HG03558 (cell line): Measurements from ENCODE around the gene TCF7.
"Not testable (repeated sequence)": the region's sequence is repeated elsewhere in the genome, so short reads cannot be mapped to it uniquely, and the experiment has no call there.

Experiments used
- ATAC-seq: cut with Tn5 transposase; IDR thresholded peaks from one replicate; pipeline ENCODE4 v1.9.1; 2021; ENCODE audit warnings: moderate number of reproducible peaks; ENCODE audit not compliant: unreplicated experiment; ENCODE audit errors: extremely low read depth

TCF7 gene

GRCh38 chr5:134142052-134142451 is 27.6 kb downstream of the TCF7 start:
- ATAC-seq, result no peak

DNA sequence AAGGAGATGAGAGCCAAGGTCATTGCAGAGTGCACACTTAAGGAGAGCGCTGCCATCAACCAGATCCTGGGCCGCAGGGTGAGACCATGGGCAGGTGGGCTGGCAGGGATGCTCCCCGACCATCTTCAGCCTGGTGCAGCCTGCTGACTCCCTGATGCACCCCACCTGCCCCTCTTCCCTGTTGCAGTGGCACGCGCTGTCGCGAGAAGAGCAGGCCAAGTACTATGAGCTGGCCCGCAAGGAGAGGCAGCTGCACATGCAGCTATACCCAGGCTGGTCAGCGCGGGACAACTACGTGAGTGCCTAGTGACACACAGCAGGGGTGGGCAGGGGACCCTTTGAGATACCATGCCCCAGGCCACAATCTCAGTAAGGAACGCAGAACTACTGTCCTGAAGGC is 28.3 kb downstream of the TCF7 start:
- ATAC-seq, result no peak

- no peak for ATAC-seq
These were observed 28.9 kb downstream of the TCF7 start for GRCh38 chr5:134143431-134143830.

GRCh38 chr5:134143944-134144941 is 29.8 kb downstream of the TCF7 start:
- no peak for ATAC-seq

DNA sequence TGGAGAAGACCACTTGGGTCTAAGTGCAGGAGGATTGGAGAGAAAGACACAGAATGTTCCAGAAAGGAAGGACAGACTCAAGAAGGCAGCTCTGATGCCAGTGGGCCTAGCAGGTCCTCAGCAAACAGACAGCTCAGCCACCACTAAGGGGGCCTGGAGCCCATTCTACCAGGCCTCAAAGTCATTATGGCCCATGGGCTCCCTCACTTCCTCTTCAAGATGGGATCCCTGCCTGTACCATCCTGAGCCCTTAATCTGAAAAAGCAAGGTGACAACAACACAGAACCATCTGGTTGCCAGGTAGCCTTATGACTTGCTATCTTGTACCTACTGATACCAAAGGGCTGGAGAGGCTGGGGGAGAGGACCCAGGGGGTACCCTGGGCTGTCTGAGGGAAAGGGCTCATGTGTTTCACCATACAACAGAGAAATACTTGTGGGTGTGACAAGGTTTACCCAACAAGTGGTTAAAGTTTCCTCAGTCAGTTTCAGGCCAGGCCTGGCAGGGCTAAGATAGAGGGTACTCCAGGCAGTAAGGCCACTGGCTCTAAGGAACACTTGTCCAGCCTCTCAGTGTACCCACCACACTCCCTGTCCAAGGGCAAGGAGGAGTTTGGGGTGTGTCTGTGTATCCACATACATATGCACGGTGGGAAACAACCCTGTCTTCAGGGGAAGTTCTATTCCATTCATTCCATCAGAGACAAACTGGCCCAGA is 30.7 kb downstream of the TCF7 start:
- no peak for ATAC-seq

DNA sequence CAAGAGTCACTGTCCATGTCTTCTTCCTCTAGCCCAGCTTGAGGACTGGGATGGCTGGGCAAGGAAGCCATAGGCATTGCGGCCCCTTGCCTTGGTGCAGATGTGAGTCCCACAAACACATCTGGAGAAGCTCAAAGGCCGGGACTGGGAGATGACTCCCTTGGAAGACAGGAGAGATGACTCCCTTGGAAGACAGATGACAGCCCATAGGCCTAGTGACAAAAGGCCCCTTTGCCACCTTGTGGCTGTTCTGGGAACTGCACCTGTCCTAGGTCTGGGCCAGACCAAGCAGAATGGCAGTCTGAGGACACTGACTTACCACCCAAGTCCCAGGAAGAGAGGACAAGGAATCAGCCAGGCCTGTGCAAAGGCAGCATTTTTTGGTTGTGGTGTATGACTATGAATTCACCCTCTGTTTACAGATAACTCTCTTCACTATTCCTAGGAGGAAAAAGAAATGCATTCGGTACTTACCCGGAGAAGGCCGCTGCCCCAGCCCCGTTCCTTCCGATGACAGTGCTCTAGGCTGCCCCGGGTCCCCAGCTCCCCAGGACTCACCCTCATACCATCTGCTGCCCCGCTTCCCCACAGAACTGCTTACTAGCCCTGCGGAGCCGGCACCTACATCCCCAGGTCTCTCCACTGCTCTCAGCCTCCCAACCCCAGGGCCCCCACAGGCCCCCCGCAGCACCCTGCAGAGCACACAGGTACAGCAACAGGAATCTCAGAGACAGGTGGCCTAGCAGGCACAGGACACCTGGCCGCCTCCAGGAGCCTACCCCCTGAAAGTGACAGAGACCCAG is 31.5 kb downstream of the TCF7 start:
- peak; percentile 49 for ATAC-seq

- ATAC-seq, result no peak
These were observed 32.4 kb downstream of the TCF7 start for GRCh38 chr5:134146651-134147518.

GRCh38 chr5:134148316-134148715 is 33.8 kb downstream of the TCF7 start:
- no peak for ATAC-seq

- ATAC-seq, result no peak
These were observed 34.6 kb downstream of the TCF7 start for GRCh38 chr5:134148986-134149539.

- ATAC-seq, result no peak
These were observed 35.3 kb downstream of the TCF7 start for GRCh38 chr5:134149571-134150303.

DNA sequence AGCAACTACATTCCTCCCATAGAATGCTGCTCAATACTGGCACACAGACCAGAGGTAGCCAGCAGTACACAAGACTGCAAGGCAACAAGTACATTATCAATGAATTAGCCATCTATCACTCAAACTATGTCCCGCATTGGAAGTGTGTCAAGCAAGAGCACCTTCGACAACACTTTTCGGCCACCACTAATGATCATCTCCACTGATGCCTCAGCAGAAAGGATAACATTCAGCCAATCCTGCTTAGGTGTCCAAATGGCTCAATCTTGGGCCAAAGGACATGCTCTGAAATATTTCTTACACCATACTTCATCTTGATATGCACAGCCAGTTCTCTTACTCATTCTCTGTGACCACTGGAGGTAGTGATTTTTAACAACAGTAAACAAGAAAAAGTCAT is 37.2 kb downstream of the TCF7 start:
- ATAC-seq, result no peak

- not testable (repeated sequence) for ATAC-seq
These were observed 37.8 kb downstream of the TCF7 start for GRCh38 chr5:134152173-134152832.

DNA sequence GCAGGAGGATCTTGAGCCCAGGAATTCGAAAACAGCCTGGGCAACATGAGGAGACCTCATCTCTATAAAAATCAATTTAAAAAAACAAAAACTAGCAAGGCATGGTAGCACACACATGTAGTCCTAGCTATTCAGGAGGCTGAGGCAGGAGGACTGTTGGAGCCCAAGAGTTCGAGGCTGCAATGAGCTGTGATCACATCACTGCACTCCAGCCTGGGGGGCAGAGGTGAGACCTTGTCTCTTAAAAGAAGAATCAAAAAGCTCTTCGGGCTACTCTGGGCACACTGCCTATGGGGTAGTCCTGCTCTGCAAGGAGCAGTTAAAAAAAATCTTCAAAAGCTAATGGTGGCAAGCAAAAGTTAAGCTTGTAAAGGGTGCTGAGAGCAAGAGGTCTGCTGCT is 38.8 kb downstream of the TCF7 start:
- ATAC-seq, result no peak

DNA sequence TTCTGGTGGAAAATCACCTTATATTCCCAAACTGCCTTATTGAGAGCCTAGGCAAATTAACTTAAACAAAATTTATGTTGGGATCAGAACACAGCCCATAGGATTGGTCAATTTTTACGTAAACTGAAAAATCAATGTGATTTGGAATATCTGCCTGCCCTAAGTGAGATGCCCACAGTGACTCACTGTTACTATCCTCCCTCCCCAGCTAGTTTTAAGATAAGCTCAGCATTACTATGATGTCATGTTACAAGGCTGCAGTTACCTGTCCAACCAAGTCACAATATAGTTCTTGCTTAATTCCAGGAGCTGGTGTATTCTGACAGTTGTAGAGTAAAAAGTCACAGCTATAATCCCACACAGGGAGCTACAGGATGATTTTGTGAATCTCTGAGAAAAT is 39.2 kb downstream of the TCF7 start:
- no peak for ATAC-seq

GRCh38 chr5:134161513-134162395 is 47.3 kb downstream of the TCF7 start:
- ATAC-seq, result no peak

DNA sequence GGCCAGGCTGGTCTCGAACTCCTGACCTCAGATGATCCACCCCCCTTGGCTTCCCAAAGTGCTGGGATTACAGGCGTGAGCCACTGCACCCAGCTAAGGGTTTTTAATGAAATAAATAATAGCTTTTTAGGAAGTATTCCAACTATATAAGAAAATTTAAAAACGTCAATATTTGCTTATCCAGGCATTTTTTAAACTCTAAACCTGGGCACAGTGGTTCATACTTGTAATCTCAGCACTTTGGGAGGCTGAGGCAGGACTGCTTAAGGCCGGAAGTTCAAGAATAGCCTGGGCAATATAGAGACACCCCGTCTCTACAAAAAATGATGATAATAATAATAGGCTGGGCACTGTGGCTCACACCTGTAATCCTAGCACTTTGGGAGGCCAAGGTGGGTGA is 48.1 kb downstream of the TCF7 start:
- no peak for ATAC-seq

DNA sequence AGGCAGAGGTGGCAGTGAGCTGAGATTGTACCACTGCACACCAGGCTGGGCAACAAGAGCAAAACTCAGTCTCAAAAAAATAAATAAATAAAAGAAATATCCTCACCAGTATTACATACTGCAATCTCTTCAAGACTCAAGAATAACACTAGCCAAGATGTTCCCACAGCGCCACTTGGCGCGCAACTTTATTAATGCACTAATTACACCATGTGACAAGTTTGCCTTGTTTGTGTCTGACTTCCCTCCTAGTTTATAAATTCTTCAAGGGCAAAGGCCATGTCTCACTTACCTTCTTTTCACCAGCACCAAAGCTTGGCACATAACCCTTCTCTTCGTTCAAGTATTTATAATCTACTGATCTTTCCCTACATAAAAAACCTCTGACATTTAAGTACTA is 57.5 kb downstream of the TCF7 start:
- no peak for ATAC-seq
